ENCODE results near the gene FRAS1.

GRCh38 chr4:78578674-78579425 lies 521.7 kb downstream of the FRAS1 start:
- no peak for TF ChIP-seq POLR2A (IDR thresholded peaks at IDR 0.05)
- TF ChIP-seq CTCF (IDR thresholded peaks at IDR 0.05) = no peak
